Measurements from ENCODE around the gene SYP.

SYP gene

GRCh38 chrX:49203536-49203935 is 3.5 kb upstream of the SYP start:
- Histone ChIP-seq H3K27me3 (replicated peaks in 2 of 5; ENCODE audit: control insufficient read depth in 4 of 5, insufficient read depth in 5 of 5, low read length in 4 of 5) (peaks cover 0 to 13% (median 0%) of the 10 kb centered on the region in 5 experiments), H3K4me1 (ENCODE audit: control extremely low read depth in 1 of 4, control insufficient read depth in 4 of 4, insufficient read depth in 4 of 4, low read length in 3 of 4) (peaks cover 0 to 11% (median 8%) of the 10 kb centered on the region in 4 experiments), H3K9me3 (ENCODE audit: control extremely low read depth in 1 of 5, control insufficient read depth in 4 of 5, insufficient read depth in 2 of 5, low read depth in 1 of 5, low read length in 4 of 5) (no peaks in the 10 kb centered on the region), H3K27ac (ENCODE audit: insufficient read depth in 1 of 2, low read depth in 1 of 2, low read length in 2 of 2, poor library complexity in 1 of 2, severe bottlenecking in 2 of 2) (no peak overlapping the region), H3K36me3 (ENCODE audit: control insufficient read depth in 4 of 4, insufficient read depth in 4 of 4, low read length in 3 of 4) (no peaks in the 10 kb centered on the region), H3K4me3 (ENCODE audit: control insufficient read depth in 1 of 7, extremely low read depth in 1 of 7, insufficient read depth in 4 of 7, low read depth in 2 of 7, low read length in 6 of 7) (no peak overlapping the region)
- POLR2A ChIA-PET: no interaction called here
- WGBS (ENCODE audit: insufficient coverage): 66% methylated on average over 3 of the region's 3 CpGs
- DNase-seq: no peak
- CTCF ChIA-PET: no interaction called here

- WGBS (ENCODE audit: insufficient coverage): 93% methylated on average over 2 of the region's 2 CpGs
- Histone ChIP-seq H3K36me3 (ENCODE audit: control insufficient read depth in 4 of 4, insufficient read depth in 4 of 4, low read length in 3 of 4) (no peaks in the 10 kb centered on the region), H3K9me3 (ENCODE audit: control extremely low read depth in 1 of 5, control insufficient read depth in 4 of 5, insufficient read depth in 2 of 5, low read depth in 1 of 5, low read length in 4 of 5) (no peaks in the 10 kb centered on the region), H3K4me1 (ENCODE audit: control extremely low read depth in 1 of 4, control insufficient read depth in 4 of 4, insufficient read depth in 4 of 4, low read length in 3 of 4) (peaks cover 0 to 11% (median 8%) of the 10 kb centered on the region in 4 experiments), H3K4me3 (ENCODE audit: control insufficient read depth in 1 of 7, extremely low read depth in 1 of 7, insufficient read depth in 4 of 7, low read depth in 2 of 7, low read length in 6 of 7) (no peak overlapping the region), H3K27me3 (replicated peaks in 2 of 5; ENCODE audit: control insufficient read depth in 4 of 5, insufficient read depth in 5 of 5, low read length in 4 of 5) (peaks cover 0 to 19% (median 0%) of the 10 kb centered on the region in 5 experiments), H3K27ac (ENCODE audit: insufficient read depth in 1 of 2, low read depth in 1 of 2, low read length in 2 of 2, poor library complexity in 1 of 2, severe bottlenecking in 2 of 2) (no peak overlapping the region)
- DNase-seq: no peak
- POLR2A ChIA-PET: no interaction called here
- CTCF ChIA-PET: no interaction called here
Observed at GRCh38 chrX:49202022-49202421, 2.0 kb upstream of the SYP start.

GRCh38 chrX:49199315-49199595 is 738 bp downstream of the SYP start:
- ChIA-PET CTCF (no interaction called here), POLR2A (no interaction called here)

GRCh38 chrX:49198540-49199314 is 1.3 kb downstream of the SYP start:
- 60% methylated on average over 7 of the region's 12 CpGs for WGBS (ENCODE audit: insufficient coverage)
- H3K4me3 ChIP-seq (ENCODE audit: control insufficient read depth in 1 of 7, extremely low read depth in 1 of 7, insufficient read depth in 4 of 7, low read depth in 2 of 7, low read length in 6 of 7): no peak overlapping the region
- peak in 2 of 3 donors; percentile 14 to 32 for DNase-seq
- H3K36me3 ChIP-seq (ENCODE audit: control insufficient read depth in 4 of 4, insufficient read depth in 4 of 4, low read length in 3 of 4): no peaks in the 10 kb centered on the region
- peaks cover 0 to 15% (median 0%) of the 10 kb centered on the region in 5 experiments for H3K27me3 ChIP-seq (replicated peaks in 2 of 5; ENCODE audit: control insufficient read depth in 4 of 5, insufficient read depth in 5 of 5, low read length in 4 of 5)
- H3K27ac ChIP-seq (ENCODE audit: insufficient read depth in 1 of 2, low read depth in 1 of 2, low read length in 2 of 2, poor library complexity in 1 of 2, severe bottlenecking in 2 of 2): no peak overlapping the region
- ChIA-PET POLR2A (no interaction called here), CTCF (no interaction called here)
- H3K9me3 ChIP-seq (ENCODE audit: control extremely low read depth in 1 of 5, control insufficient read depth in 4 of 5, insufficient read depth in 2 of 5, low read depth in 1 of 5, low read length in 4 of 5): no peaks in the 10 kb centered on the region
- peaks cover 0 to 11% (median 8%) of the 10 kb centered on the region in 4 experiments for H3K4me1 ChIP-seq (ENCODE audit: control extremely low read depth in 1 of 4, control insufficient read depth in 4 of 4, insufficient read depth in 4 of 4, low read length in 3 of 4)

More at GRCh38 chrX:49199315-49199595, 738 bp downstream of the SYP start:
- Histone ChIP-seq H3K27me3 (replicated peaks in 2 of 5; ENCODE audit: control insufficient read depth in 4 of 5, insufficient read depth in 5 of 5, low read length in 4 of 5) (peaks cover 0 to 15% (median 0%) of the 10 kb centered on the region in 5 experiments), H3K9me3 (ENCODE audit: control extremely low read depth in 1 of 5, control insufficient read depth in 4 of 5, insufficient read depth in 2 of 5, low read depth in 1 of 5, low read length in 4 of 5) (no peaks in the 10 kb centered on the region), H3K36me3 (ENCODE audit: control insufficient read depth in 4 of 4, insufficient read depth in 4 of 4, low read length in 3 of 4) (no peaks in the 10 kb centered on the region), H3K27ac (ENCODE audit: insufficient read depth in 1 of 2, low read depth in 1 of 2, low read length in 2 of 2, poor library complexity in 1 of 2, severe bottlenecking in 2 of 2) (no peak overlapping the region), H3K4me1 (ENCODE audit: control extremely low read depth in 1 of 4, control insufficient read depth in 4 of 4, insufficient read depth in 4 of 4, low read length in 3 of 4) (peaks cover 0 to 11% (median 8%) of the 10 kb centered on the region in 4 experiments), H3K4me3 (ENCODE audit: control insufficient read depth in 1 of 7, extremely low read depth in 1 of 7, insufficient read depth in 4 of 7, low read depth in 2 of 7, low read length in 6 of 7) (peak overlapping the region in 2 of 7 experiments; percentile 7 to 69)
- WGBS (ENCODE audit: insufficient coverage): 60% methylated on average over 11 of the region's 11 CpGs
- no peak for DNase-seq

GRCh38 chrX:49197543-49198087 is 2.4 kb downstream of the SYP start:
- ChIA-PET CTCF (no interaction called here), POLR2A (no interaction called here)
- H3K27me3 ChIP-seq (replicated peaks in 2 of 5; ENCODE audit: control insufficient read depth in 4 of 5, insufficient read depth in 5 of 5, low read length in 4 of 5): peaks cover 0 to 15% (median 0%) of the 10 kb centered on the region in 5 experiments
- DNase-seq: no peak
- no peak overlapping the region for H3K4me3 ChIP-seq (ENCODE audit: control insufficient read depth in 1 of 7, extremely low read depth in 1 of 7, insufficient read depth in 4 of 7, low read depth in 2 of 7, low read length in 6 of 7)
- no peak overlapping the region for H3K27ac ChIP-seq (ENCODE audit: insufficient read depth in 1 of 2, low read depth in 1 of 2, low read length in 2 of 2, poor library complexity in 1 of 2, severe bottlenecking in 2 of 2)
- no peaks in the 10 kb centered on the region for H3K36me3 ChIP-seq (ENCODE audit: control insufficient read depth in 4 of 4, insufficient read depth in 4 of 4, low read length in 3 of 4)
- H3K9me3 ChIP-seq (ENCODE audit: control extremely low read depth in 1 of 5, control insufficient read depth in 4 of 5, insufficient read depth in 2 of 5, low read depth in 1 of 5, low read length in 4 of 5): no peaks in the 10 kb centered on the region
- peaks cover 0 to 11% (median 8%) of the 10 kb centered on the region in 4 experiments for H3K4me1 ChIP-seq (ENCODE audit: control extremely low read depth in 1 of 4, control insufficient read depth in 4 of 4, insufficient read depth in 4 of 4, low read length in 3 of 4)
- 83% methylated on average over 12 of the region's 13 CpGs for WGBS (ENCODE audit: insufficient coverage)

GRCh38 chrX:49193542-49193964 is 6.4 kb downstream of the SYP start:
- POLR2A ChIA-PET: no interaction called here
- Histone ChIP-seq H3K9me3 (ENCODE audit: control extremely low read depth in 1 of 5, control insufficient read depth in 4 of 5, insufficient read depth in 2 of 5, low read depth in 1 of 5, low read length in 4 of 5) (no peaks in the 10 kb centered on the region), H3K4me1 (ENCODE audit: control extremely low read depth in 1 of 4, control insufficient read depth in 4 of 4, insufficient read depth in 4 of 4, low read length in 3 of 4) (peaks cover 0 to 9% (median 4%) of the 10 kb centered on the region in 4 experiments), H3K27me3 (replicated peaks in 2 of 5; ENCODE audit: control insufficient read depth in 4 of 5, insufficient read depth in 5 of 5, low read length in 4 of 5) (peaks cover 0 to 6% (median 0%) of the 10 kb centered on the region in 5 experiments), H3K27ac (ENCODE audit: insufficient read depth in 1 of 2, low read depth in 1 of 2, low read length in 2 of 2, poor library complexity in 1 of 2, severe bottlenecking in 2 of 2) (no peak overlapping the region), H3K4me3 (ENCODE audit: control insufficient read depth in 1 of 7, extremely low read depth in 1 of 7, insufficient read depth in 4 of 7, low read depth in 2 of 7, low read length in 6 of 7) (no peak overlapping the region), H3K36me3 (ENCODE audit: control insufficient read depth in 4 of 4, insufficient read depth in 4 of 4, low read length in 3 of 4) (no peaks in the 10 kb centered on the region)
- CTCF ChIA-PET: interaction anchor here (0.9 to 1.8 kb wide), 5 partner anchors 11 to 74 kb away, joined by 3 to 6 read pairs (median 3); no protein-coding TSS in a partner anchor
- no peak for DNase-seq
- WGBS (ENCODE audit: insufficient coverage): 70% methylated on average over 1 of the region's 2 CpGs

GRCh38 chrX:49192722-49193328 is 7.2 kb downstream of the SYP start:
- Histone ChIP-seq H3K4me1 (ENCODE audit: control extremely low read depth in 1 of 4, control insufficient read depth in 4 of 4, insufficient read depth in 4 of 4, low read length in 3 of 4) (peaks cover 0 to 12% (median 4%) of the 10 kb centered on the region in 4 experiments), H3K9me3 (ENCODE audit: control extremely low read depth in 1 of 5, control insufficient read depth in 4 of 5, insufficient read depth in 2 of 5, low read depth in 1 of 5, low read length in 4 of 5) (no peaks in the 10 kb centered on the region), H3K36me3 (ENCODE audit: control insufficient read depth in 4 of 4, insufficient read depth in 4 of 4, low read length in 3 of 4) (no peaks in the 10 kb centered on the region), H3K27me3 (replicated peaks in 2 of 5; ENCODE audit: control insufficient read depth in 4 of 5, insufficient read depth in 5 of 5, low read length in 4 of 5) (peaks cover 0 to 2% (median 0%) of the 10 kb centered on the region in 5 experiments), H3K4me3 (ENCODE audit: control insufficient read depth in 1 of 7, extremely low read depth in 1 of 7, insufficient read depth in 4 of 7, low read depth in 2 of 7, low read length in 6 of 7) (no peak overlapping the region), H3K27ac (ENCODE audit: insufficient read depth in 1 of 2, low read depth in 1 of 2, low read length in 2 of 2, poor library complexity in 1 of 2, severe bottlenecking in 2 of 2) (no peak overlapping the region)
- CTCF ChIA-PET: interaction anchor here (0.7 to 1.9 kb wide), 10 partner anchors 10 to 79 kb away, joined by 3 to 6 read pairs (median 3); partner anchors contain the start of gene CCDC22
- 57% methylated on average over 7 of the region's 10 CpGs for WGBS (ENCODE audit: insufficient coverage)
- POLR2A ChIA-PET: no interaction called here
- DNase-seq: peak; percentile 23 to 52 (median 45)

All from common myeloid progenitor, CD34-positive (primary cell).